ENCODE data around the gene CHST12.
"Not testable (repeated sequence)": the region's sequence is repeated elsewhere in the genome, so short reads cannot be mapped to it uniquely, and the experiment has no call there.

Gene CHST12

GRCh38 chr7:2379821-2380450, 23.5 kb upstream of the CHST12 start:
- TF ChIP-seq, protein P1, sequence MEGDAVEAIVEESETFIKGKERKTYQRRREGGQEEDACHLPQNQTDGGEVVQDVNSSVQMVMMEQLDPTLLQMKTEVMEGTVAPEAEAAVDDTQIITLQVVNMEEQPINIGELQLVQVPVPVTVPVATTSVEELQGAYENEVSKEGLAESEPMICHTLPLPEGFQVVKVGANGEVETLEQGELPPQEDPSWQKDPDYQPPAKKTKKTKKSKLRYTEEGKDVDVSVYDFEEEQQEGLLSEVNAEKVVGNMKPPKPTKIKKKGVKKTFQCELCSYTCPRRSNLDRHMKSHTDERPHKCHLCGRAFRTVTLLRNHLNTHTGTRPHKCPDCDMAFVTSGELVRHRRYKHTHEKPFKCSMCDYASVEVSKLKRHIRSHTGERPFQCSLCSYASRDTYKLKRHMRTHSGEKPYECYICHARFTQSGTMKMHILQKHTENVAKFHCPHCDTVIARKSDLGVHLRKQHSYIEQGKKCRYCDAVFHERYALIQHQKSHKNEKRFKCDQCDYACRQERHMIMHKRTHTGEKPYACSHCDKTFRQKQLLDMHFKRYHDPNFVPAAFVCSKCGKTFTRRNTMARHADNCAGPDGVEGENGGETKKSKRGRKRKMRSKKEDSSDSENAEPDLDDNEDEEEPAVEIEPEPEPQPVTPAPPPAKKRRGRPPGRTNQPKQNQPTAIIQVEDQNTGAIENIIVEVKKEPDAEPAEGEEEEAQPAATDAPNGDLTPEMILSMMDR (IDR thresholded peaks at IDR 0.05; ENCODE audit: extremely low read depth, missing control alignments) = no peak
- DNase-seq (ENCODE audit: low spot score) = no peak

DNA sequence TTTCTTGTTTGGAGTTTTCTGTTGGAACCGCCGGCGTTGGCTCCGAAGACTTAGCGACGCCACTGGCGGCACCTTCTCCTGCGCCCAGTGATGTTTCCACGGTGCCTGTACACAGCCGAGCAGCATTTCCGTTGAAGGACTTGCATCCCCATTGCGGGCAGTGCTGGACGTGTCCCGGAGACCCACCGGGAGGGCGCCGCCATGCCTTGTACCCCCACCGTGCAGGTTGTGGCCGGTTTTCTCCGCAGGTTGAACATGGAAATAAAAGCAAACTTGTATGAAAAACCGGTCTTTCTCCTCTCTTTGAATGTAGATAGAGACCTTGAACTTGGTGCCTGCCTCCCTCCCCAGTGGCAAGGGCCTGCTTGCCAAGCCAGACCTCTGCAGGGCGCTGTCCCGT, 22.9 kb upstream of the CHST12 start:
- TF ChIP-seq, protein P1 (IDR thresholded peaks at IDR 0.05; ENCODE audit: extremely low read depth, missing control alignments) = no peak
- DNase-seq (ENCODE audit: low spot score) = no peak

GRCh38 chr7:2381227-2381626, 22.2 kb upstream of the CHST12 start:
- no peak for DNase-seq (ENCODE audit: low spot score)
- TF ChIP-seq, protein P1 (IDR thresholded peaks at IDR 0.05; ENCODE audit: extremely low read depth, missing control alignments) = no peak

- DNase-seq (ENCODE audit: low spot score) = no peak
- TF ChIP-seq, protein P1 (IDR thresholded peaks at IDR 0.05; ENCODE audit: extremely low read depth, missing control alignments) = no peak
Measured at GRCh38 chr7:2381881-2382509, 21.4 kb upstream of the CHST12 start.

DNA sequence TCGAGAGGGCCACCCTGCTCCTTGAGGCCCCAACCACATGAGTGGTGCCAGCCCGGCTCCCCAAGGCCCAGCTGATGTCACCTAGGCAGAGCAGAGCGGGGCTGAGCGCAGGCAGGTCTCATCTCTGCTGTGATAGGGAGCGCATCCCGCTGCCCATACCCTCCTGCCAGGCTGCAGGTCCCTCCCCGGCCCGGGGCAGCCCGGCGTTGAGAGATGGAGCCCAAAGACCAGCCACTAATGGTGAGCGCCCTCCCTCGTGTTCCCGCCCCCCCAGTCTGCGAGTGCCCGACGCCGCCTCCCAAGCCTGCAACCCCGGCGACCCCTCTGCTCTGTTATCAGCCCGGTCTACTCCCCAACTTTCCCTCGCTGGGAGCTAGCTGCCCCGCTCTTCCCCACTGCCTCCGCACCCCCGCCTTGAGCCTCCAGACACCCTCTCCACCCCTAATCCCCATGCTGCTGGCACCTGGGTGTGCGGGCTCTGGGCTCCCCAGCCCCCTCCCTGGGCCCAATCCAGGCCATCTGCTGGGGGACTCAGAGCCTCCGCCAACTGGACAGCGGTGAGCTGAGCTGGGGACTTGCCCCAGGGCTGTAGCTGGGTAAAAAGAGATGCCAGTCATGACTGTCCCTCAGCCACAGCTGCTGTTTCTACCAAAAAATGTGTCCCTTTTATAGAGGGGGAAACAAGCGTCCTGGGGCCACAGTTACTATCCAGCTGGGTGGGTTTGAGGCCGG, 19.7 kb upstream of the CHST12 start:
- no peak for DNase-seq (ENCODE audit: low spot score)
- TF ChIP-seq, protein P1 (IDR thresholded peaks at IDR 0.05; ENCODE audit: extremely low read depth, missing control alignments) = no peak

DNA sequence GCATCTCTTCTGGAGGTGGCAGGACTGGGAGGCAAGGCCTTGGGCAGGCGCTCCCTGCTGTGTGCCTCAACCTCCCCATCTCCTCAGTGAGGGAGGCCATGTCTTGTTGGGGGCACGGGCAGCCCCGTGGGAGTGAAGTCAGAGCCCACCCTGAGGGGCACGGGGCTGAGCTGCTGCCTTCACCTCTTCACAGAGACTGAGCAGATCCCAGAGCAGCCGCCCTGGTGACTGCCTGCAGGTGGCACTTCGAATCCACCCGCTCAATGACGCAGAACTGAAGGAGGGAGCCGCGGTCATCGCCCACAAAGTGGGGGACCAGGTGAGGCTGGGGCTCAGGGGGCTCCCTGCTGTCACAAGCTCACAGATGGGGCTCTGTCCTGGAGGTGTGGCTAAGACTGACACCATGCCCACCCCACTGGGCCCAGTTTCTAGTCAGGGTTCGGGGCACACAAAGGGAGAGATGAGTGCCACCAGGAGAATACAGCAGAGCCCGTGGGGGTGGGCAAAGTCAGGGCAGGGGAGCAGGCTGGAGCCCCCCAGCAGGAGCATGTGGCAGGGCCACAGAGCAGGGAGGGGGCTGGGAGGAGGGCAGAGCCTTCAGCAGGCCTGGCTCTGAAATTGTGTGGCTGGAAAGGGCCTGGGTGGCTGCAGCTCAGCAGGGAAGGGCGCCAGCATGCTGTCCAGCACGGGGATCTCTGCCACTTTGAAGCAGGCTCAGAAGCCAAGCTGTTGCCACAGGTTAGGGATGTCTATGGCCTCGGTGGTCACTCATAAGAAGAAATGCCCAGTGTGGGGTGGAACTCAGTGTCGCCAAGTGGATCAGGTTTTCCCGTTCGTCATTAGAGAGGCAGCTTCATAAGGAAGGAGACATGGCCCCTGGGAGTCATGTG, 18.8 kb upstream of the CHST12 start:
- TF ChIP-seq, protein P1 (IDR thresholded peaks at IDR 0.05; ENCODE audit: extremely low read depth, missing control alignments) = no peak
- DNase-seq (ENCODE audit: low spot score) = no peak

DNA sequence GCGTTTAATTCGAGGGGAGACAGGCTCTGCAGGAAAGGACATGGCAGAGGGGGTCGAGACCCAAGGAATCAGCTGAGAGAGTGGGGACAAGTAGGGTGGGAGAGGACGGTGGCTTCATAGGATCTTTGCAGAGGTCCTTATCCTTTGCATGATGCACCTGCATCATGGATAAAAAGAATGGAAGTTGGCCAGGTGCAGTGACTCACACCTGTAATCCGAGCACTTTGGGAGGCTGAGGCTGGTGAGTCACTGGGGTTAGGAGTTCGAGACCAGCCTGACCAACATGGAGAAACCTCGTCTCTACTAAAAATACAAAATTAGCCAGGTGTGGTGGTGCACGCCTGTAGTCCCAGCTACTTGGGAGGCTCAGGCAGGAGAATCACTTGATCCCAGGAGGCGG, 17.3 kb upstream of the CHST12 start:
- not testable (repeated sequence) for DNase-seq (ENCODE audit: low spot score)

Data from GM20000 (cell line).